Measurements from ENCODE around the gene CST4. TPM values are rescaled to one million over a fixed set of nuclear protein-coding genes. Genes with fewer than 3 reads are reported as not detected.
A peak's percentile ranks its signal among the peaks of the same experiment; 100 is the strongest.

The CST4 gene
- total and polyA plus RNA-seq, 2 donors (not counting 1 experiment from before 2014, with no cell fraction given) = not detected

DNA sequence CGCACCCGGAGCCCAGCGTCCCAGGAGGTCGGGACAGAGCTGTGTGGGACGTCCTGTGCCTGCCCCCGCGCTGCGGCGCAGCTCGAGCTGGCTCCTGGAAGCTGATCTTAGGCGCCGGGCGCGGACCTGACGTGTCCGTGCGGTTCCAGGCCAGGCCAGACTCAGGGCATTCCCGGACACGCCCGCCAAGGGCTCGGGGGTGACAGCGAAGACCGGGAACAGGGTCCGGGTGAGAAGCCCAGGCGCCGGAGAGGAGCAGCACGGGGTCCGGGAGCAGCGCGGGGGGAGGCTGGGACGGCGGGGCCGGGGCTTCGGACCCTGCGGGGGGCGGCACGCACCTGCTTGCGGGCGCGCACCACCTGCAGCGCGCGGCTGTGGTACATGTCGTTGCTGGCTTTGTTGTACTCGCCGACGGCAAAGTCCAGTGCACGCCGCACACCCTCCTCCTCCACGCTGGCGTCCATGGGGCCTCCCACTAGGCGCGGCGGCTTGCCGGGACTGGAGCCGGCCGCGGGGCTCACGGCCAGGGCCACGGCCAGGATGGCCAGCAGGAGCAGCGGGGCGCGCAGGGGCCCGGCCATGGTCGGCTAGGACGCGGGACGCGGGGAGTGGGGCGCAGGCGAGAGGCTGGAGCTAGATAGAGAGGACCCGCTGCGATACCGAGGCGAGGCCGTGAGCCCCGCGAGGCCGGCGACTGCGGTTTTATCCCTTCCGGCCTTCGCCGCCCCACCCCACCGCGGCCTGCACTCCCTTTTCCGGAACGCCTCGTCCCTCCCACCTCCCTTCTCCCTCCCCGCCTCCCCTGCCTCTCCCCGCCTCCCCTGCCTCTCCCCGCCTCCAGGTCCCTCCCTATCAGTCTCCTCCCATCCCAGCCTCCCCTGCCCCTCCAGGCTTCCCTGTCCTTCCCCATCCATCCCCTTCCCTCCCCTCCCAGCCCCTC, 51.3 kb downstream of the CST4 start, which contains the start of gene CST3:
Gene CST3 (minus strand): TSS at position 674 of the 940 bp plus-strand sequence. CDS start 93 bp downstream, at position 581.
- Histone ChIP-seq H3K4me2 (replicated peaks; ENCODE audit: low read depth, low read length, poor library complexity, severe bottlenecking) (peak within 1 kb of the TSS; percentile 48), H3K9me3 (ENCODE audit: control extremely low read depth in 1 of 3, control insufficient read depth in 2 of 3, insufficient read depth in 1 of 3, low read length in 2 of 3) (no peaks in the 10 kb centered on the region), H3K4me1 (ENCODE audit: control insufficient read depth in 2 of 2, insufficient read depth in 2 of 2, low read length in 2 of 2) (no peaks in the 10 kb centered on the region), H3K36me3 (replicated peaks in 1 of 2; ENCODE audit: control extremely low read depth in 1 of 2, control insufficient read depth in 1 of 2, extremely low read depth in 1 of 2, insufficient read depth in 2 of 2, low read length in 1 of 2) (no peaks in the 10 kb centered on the region), H3K4me3 (ENCODE audit: control extremely low read depth in 1 of 5, extremely low read depth in 1 of 5, insufficient read depth in 1 of 5, low read depth in 2 of 5, low read length in 4 of 5) (peak within 1 kb of the TSS in 1 of 5 experiments; percentile 15), H3K9ac (ENCODE audit: low read length) (no peak within 1 kb of the TSS), H3K79me2 (ENCODE audit: control insufficient read depth, insufficient read depth, low read length) (no peaks in the 10 kb centered on the region), H3K27me3 (replicated peaks in 1 of 4; ENCODE audit: control extremely low read depth in 1 of 4, control insufficient read depth in 3 of 4, insufficient read depth in 4 of 4, low read length in 3 of 4) (peaks cover 0 to 4% (median 0%) of the 10 kb centered on the region in 4 experiments), H2AFZ (ENCODE audit: insufficient read depth, low read depth, low read length, poor library complexity, severe bottlenecking) (peak within 1 kb of the TSS; percentile 54), H4K20me1 (ENCODE audit: control insufficient read depth, insufficient read depth, low read length, poor library complexity, severe bottlenecking) (no peaks in the 10 kb centered on the region), H3K27ac (ENCODE audit: low read length in 2 of 2) (no peak within 1 kb of the TSS)
- 2% methylated on average over 88 of the region's 92 CpGs for WGBS (ENCODE audit: insufficient coverage)
- ChIA-PET CTCF (no interaction called here), POLR2A (no interaction called here)
- Mint-ChIP-seq H3K4me1 (peaks cover 10% of the 10 kb centered on the region), H3K27ac (no peak within 1 kb of the TSS), H3K9me3 (ENCODE audit: insufficient read depth) (no peaks in the 10 kb centered on the region), H3K4me3 (peak within 1 kb of the TSS; percentile 69), H3K27me3 (peaks cover 25% of the 10 kb centered on the region)
- intact Hi-C loops (cut with micrococcal nuclease) = no loop called here
- ATAC-seq (ENCODE audit: low read depth) (no peak), DNase-seq (no peak)
- TF ChIP-seq, protein P1, sequence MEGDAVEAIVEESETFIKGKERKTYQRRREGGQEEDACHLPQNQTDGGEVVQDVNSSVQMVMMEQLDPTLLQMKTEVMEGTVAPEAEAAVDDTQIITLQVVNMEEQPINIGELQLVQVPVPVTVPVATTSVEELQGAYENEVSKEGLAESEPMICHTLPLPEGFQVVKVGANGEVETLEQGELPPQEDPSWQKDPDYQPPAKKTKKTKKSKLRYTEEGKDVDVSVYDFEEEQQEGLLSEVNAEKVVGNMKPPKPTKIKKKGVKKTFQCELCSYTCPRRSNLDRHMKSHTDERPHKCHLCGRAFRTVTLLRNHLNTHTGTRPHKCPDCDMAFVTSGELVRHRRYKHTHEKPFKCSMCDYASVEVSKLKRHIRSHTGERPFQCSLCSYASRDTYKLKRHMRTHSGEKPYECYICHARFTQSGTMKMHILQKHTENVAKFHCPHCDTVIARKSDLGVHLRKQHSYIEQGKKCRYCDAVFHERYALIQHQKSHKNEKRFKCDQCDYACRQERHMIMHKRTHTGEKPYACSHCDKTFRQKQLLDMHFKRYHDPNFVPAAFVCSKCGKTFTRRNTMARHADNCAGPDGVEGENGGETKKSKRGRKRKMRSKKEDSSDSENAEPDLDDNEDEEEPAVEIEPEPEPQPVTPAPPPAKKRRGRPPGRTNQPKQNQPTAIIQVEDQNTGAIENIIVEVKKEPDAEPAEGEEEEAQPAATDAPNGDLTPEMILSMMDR (IDR thresholded peaks at IDR 0.05) = no peak
- TF ChIP-seq EZH2 (IDR thresholded peaks at IDR 0.05; ENCODE audit: borderline replicate concordance, insufficient read depth, low read depth, low read length, poor library complexity, severe bottlenecking) = no peak

DNA sequence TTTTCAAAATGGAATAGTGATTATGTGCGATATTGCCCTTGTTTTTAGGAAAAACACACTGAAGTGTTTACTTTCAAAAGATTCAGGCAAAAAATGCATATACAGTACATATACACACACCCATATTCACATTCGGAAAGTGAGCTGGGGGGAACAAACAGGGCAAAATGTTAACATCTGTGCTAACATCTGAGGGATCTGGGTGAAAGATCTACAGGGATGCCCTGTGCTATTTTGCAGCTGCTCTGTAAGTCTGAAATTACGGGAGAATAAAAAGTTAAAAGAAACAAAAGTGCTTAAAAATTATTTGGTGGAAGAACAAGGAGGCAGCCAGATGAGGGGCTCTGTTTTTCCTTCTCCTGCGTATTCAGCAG, 51.9 kb downstream of the CST4 start:
- no peaks in the 10 kb centered on the region for H3K9me3 Mint-ChIP-seq (ENCODE audit: insufficient read depth)
- H4K20me1 ChIP-seq (ENCODE audit: control insufficient read depth, insufficient read depth, low read length, poor library complexity, severe bottlenecking) = no peaks in the 10 kb centered on the region
- ChIA-PET CTCF (no interaction called here), POLR2A (no interaction called here)
- no peak overlapping the region for H3K27ac ChIP-seq (ENCODE audit: low read length in 2 of 2)
- WGBS (ENCODE audit: insufficient coverage) = 7% methylated on average over 2 of the region's 4 CpGs
- H3K4me3 ChIP-seq (ENCODE audit: control extremely low read depth in 1 of 5, extremely low read depth in 1 of 5, insufficient read depth in 1 of 5, low read depth in 2 of 5, low read length in 4 of 5) = peak overlapping the region in 1 of 5 experiments; percentile 15
- no peak overlapping the region for H3K9ac ChIP-seq (ENCODE audit: low read length)
- peaks cover 0 to 4% (median 0%) of the 10 kb centered on the region in 4 experiments for H3K27me3 ChIP-seq (replicated peaks in 1 of 4; ENCODE audit: control extremely low read depth in 1 of 4, control insufficient read depth in 3 of 4, insufficient read depth in 4 of 4, low read length in 3 of 4)
- intact Hi-C loops (cut with micrococcal nuclease) = no loop called here
- ATAC-seq (ENCODE audit: low read depth) = no peak
- H3K27ac Mint-ChIP-seq = no peak overlapping the region
- H3K4me1 Mint-ChIP-seq = peaks cover 10% of the 10 kb centered on the region
- no peaks in the 10 kb centered on the region for H3K79me2 ChIP-seq (ENCODE audit: control insufficient read depth, insufficient read depth, low read length)
- H3K4me1 ChIP-seq (ENCODE audit: control insufficient read depth in 2 of 2, insufficient read depth in 2 of 2, low read length in 2 of 2) = no peaks in the 10 kb centered on the region
- no peaks in the 10 kb centered on the region for H3K36me3 ChIP-seq (replicated peaks in 1 of 2; ENCODE audit: control extremely low read depth in 1 of 2, control insufficient read depth in 1 of 2, extremely low read depth in 1 of 2, insufficient read depth in 2 of 2, low read length in 1 of 2)
- H3K27me3 Mint-ChIP-seq = peaks cover 25% of the 10 kb centered on the region
- H2AFZ ChIP-seq (ENCODE audit: insufficient read depth, low read depth, low read length, poor library complexity, severe bottlenecking) = peak overlapping the region; percentile 54
- TF ChIP-seq EZH2 (IDR thresholded peaks at IDR 0.05; ENCODE audit: borderline replicate concordance, insufficient read depth, low read depth, low read length, poor library complexity, severe bottlenecking) = no peak
- TF ChIP-seq, protein P1 (IDR thresholded peaks at IDR 0.05) = no peak
- peak overlapping the region; percentile 48 for H3K4me2 ChIP-seq (replicated peaks; ENCODE audit: low read depth, low read length, poor library complexity, severe bottlenecking)
- no peaks in the 10 kb centered on the region for H3K9me3 ChIP-seq (ENCODE audit: control extremely low read depth in 1 of 3, control insufficient read depth in 2 of 3, insufficient read depth in 1 of 3, low read length in 2 of 3)
- DNase-seq = no peak
- peak overlapping the region; percentile 69 for H3K4me3 Mint-ChIP-seq
